Activated T-cell treated with anti-CD3 and anti-CD28 coated beads, Interleukin-2, amount 50 U/mL, for 48 hours (primary cell): ENCODE results near the gene TRERF1.

ENCODE experiments used
- DNase-seq, 2 experiments: peaks; one replicate each; pipeline ENCODE4 v3.0.0-alpha.2; 2020

The TRERF1 gene

DNA sequence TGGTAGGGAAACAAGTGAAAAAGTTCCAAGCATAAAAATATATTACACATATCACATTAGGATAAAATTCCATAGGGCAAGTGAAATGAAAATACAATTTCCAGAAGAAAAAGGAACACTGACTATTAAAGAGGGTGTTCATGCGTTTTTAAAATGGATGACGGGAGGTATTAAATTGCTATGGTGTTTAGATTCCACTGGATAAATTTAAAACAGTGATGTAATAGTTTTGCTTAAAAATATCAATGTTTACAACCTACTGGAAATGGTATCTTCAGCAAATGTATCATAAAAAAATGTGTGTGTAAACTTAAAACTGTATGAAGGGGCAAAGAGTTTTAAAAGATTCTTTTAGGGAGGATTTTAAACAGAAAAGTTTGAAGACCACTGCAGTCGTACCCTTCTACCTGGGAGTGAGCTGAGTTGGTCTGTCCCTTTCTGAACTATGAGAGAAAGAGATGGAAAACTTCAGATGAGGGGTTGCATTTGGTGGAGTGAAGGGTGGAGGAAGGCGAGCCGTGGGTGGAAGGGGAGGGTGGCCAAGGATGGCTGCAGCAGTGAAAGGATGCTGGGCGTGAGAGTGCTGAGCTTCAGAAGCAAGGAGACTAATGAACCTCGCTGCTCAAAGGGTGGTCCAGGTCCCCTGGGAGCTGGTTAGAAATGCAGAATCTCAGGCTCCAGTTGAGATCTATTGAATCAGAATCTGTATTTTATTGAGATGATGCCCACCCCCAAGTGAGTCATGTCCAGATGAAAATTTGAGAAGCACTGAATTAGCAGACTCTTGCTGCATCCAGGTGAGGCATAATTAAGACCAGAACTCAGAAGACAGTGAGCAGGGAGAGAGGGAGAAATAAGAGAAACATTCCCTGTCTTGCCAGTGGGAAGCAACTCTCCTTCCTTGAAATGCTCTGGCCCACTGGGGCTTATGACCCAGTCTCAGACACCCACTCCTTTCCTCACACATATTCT is 179.6 kb downstream of the TRERF1 start:
- DNase-seq, result no peak

DNA sequence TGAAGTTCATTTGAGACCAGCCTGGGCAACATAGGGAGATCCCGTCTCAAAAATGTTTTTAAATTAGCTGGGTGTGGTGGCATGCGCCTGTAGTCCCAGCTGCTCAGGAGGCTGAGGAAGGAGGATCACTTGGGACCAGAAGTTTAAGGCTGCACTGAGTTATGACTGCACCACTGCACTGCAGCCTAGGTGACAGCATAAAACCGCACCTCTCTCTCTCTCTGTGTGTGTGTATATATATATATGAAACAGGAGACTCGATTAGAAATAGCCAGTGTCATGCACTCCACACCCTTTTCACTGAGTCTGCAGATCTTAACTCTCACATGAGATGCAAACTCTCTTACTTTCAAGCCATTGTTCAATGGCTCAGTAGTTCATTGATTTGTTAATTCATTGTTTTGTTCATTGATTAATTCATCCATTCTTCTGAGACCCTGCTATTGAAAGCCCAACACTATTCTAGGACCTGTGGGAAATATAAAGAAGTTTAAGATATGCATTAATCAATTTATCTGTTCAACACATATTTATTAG is 181.7 kb downstream of the TRERF1 start:
- no peak for DNase-seq

GRCh38 chr6:42269553-42269952 is 182.2 kb downstream of the TRERF1 start:
- no peak for DNase-seq

- DNase-seq, result no peak
Observed at GRCh38 chr6:42268835-42269204, 182.9 kb downstream of the TRERF1 start.

- DNase-seq, result no peak
Observed at GRCh38 chr6:42268016-42268834, 183.5 kb downstream of the TRERF1 start.

DNA sequence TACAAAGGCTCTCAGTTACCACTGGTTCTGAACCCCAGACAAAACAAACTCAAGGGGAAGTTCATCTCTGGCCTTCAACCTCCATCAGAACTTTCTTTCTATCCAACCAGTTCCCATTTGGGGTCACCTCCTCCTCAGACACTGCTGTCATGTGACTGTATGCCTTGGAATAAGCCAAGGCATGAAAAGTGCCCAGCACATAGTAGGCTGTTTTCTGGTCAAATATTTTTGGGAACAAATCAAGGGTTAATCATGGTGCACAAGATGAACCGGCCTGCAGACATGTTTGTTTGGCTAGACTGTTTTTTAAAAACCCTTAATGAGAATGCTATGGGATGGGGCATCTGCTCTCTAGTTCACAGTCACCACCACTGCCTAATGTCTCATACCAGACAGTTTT is 185.2 kb downstream of the TRERF1 start:
- no peak for DNase-seq

GRCh38 chr6:42264852-42265390 is 186.8 kb downstream of the TRERF1 start:
- DNase-seq, result no peak

DNA sequence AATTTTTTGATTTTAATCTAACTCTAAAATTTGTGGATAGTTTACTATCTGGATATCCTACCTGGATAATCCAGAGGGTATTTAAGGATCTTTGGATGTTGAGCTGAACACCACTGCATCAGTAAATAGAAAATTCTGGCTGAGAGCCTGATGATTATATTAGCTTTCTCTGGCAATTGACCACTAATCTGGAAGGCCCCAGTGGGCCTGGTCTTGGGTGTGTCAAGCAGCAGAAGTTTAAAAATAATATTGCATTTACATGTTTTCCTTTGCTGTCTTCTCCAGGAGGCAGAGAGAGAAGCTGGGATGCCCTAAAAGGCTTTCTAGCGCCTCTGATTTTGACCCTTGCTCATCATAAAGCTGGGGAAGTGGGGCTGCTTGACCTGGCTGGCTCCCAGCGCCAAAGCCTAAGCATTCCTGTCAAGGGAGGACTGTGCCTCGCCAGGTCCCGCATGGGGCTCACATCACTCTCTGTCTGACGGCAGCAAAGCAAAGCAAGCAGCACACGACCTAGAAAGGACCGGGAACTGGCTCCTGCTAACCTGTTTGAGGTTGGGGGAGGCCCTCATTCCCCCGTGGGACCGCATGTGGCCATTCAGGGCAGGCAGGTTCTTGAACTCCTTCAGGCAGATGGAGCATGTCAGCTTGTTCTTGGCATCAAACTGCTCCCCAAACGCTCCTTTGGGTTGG is 187.4 kb downstream of the TRERF1 start:
- DNase-seq, result no peak

- no peak for DNase-seq
Observed at GRCh38 chr6:42263165-42263728, 188.5 kb downstream of the TRERF1 start.

DNA sequence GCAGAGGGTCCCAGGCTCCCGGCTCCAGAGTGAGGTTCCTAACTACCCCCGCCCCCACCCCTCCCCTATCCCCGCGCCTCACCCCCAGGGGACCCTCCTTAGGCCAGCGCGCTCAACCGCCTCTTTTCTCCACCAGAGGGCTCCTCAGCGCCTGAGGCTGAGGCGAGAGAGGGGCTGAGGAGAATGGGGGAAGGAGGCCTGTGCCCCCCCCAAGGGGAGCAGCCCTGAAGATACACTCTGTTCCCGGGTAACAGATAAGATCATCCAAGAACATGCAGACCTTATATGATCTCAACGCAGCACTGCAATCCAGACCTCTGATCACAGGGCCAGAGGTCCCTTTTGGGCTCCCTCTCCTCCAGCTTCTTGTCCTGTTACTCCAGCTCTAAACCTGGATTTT is 190.8 kb downstream of the TRERF1 start:
- peak; percentile 61 to 64 for DNase-seq

DNA sequence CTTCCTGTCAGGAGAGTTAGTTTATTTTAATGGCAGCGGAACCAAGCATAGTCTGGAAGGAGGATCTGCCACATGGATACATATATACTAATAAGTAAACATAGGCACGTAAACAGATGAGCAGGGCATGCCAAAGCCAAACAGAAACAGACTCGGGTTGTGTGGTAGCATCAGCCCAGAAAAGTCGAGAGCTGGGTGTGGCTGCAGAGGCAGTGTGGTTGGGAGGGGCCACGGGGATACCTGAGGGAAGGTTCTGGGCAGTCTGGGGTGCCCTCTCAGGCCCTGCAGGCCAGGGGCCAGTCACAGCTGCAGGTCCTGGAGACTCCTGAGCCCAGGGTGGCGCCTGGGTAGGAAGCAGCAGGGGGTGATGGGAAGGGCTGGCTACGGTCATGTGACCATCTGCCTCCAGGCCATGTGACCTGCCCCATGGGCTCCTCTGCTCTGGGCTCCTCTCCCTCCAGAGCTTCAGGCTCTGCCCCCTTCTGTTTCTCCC is 191.3 kb downstream of the TRERF1 start:
- DNase-seq, result no peak

DNA sequence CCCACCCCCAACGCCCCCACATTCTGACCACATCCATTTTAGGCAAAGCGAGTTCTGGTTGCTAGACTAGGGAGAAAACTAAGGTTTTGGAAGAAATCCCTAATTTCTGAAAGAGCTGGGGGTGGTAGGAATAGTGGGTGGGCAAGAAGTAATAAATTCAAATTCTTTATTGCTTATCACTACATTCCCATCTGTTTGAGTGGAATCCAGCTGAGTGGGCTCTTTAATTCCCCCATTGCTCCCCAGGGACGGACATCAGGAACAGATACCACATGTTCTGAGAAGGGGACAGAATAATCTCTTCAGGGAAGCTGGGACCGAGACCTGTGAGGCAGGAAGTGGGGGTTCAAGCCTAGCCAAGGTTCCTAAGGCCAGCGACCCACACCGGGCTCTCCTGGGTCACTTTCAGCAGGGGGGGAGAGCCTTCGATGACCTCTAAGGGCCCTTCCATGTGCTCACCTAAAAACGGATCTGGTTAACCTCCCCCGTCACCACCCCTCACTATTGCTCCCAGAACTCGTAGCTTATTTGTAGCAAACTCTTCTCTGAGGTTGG is 191.8 kb downstream of the TRERF1 start:
- DNase-seq, result no peak

DNA sequence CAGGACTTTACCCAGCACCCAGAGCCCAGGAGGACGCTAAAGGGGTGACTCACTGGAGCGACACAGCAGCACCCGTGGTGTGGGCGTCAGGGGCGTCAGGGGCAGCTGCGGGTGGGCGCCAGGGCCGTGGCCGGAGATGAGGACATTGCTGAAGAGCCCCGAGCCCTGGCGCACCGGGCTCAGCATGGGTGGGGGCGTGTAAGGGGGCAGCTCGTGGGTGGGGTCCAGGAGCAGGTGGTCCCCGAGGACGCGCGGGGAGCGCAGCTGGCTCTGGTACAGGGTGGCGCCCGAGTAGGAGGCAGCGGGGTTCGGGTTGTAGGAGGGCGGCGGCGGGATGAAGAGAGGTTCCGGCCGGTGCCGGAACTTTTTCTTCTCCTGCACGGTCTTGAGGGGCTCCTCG is 192.4 kb downstream of the TRERF1 start:
- DNase-seq, result no peak

- DNase-seq, result no peak
Observed at GRCh38 chr6:42257614-42258013, 194.1 kb downstream of the TRERF1 start.

GRCh38 chr6:42257063-42257462 is 194.7 kb downstream of the TRERF1 start:
- no peak for DNase-seq

GRCh38 chr6:42255050-42255449 is 196.7 kb downstream of the TRERF1 start:
- DNase-seq, result no peak

DNA sequence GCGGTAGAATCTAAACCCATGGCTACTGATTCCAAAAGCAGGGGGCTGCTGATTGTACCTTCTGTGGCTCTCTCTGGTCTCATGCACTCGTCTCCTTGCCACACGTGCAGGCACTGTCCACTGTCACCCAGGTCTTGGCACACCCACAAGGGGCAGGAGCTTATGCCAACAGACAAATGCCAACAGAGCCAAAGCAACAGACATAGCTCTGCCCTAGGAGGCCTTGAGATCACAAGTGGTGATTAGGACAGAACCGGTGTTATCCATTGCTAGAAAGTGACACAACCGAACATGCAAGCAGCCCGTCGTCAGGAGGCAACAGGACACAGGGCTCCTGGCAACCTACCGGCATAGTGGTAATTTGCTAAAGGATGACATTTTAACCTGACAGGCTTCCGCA is 197.2 kb downstream of the TRERF1 start:
- no peak for DNase-seq

- DNase-seq, result no peak
Observed at GRCh38 chr6:42251911-42252637, 199.7 kb downstream of the TRERF1 start.

- DNase-seq, result no peak
Observed at GRCh38 chr6:42251500-42251899, 200.2 kb downstream of the TRERF1 start.

DNA sequence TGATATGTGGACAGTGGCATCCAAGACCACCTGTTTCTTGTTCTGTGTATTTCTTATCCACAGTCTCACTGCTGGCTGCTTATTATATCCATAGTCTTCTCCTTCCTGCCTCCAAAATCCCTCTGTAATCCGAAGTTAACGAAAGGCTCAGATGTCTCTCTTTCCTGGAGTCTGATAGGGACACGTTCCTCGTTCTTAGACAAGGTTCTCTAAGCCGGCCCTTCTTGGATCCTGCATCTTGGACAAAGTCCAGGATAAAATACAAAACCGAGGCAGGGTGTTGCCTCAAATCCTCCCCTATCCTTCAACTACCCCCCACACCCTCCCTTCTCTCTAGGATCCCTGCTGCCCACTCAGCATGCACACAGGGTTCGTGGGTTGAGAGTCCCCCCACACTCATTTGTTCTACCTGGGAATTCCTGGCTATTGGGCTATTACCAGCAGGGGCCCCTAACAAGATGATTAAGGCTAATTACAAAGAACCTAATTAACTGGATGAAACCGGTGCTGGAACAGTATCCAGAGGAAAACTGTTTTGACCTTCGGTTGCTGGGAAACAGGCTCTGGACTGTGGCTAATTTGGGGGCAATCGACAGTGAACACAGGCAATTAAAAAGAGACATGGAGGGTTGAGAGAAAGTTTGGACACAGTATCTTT is 201.3 kb downstream of the TRERF1 start:
- DNase-seq, result no peak

DNA sequence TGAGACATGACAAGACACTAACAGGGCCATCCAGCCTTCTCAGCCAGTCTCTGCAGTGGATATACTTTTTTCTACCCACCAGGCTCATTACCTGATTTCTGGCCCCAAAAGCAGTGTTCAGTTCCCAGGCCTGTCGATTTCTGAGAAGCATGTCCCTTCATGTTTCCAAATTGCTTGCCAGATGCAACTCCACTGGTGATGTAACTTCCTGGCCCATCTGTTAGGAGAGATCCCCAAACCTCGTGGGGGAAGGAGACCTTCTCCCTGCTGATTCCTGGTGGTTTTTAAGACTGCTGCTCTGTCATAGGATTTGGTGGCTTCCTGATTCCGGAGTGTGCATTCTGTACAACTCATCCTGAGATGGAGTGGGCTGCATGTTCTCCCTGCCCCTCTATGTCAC is 202.4 kb downstream of the TRERF1 start:
- DNase-seq, result peak in 1 of 2 experiments; percentile 7
